T47D (cell line): ENCODE measurements around the gene SHKBP1.
"Not testable (repeated sequence)": the region's sequence is repeated elsewhere in the genome, so short reads cannot be mapped to it uniquely, and the experiment has no call there.

Source experiments
- DNase-seq, 2 experiments: peaks; one replicate each; pipeline versions ENCODE4 v3.0.0 to v3.0.0-alpha.2; 2011 to 2012; ENCODE audit warnings: low read depth in 1 of 2, low spot score in 1 of 2
- JUND ChIP-seq: IDR thresholded peaks from 2 replicates; pipeline ENCODE4 v1.6.1; 2012; ENCODE audit warnings: low read depth
- in situ Hi-C: cut with HindIII; loops from 2 replicates; pipeline ENCODE4 v1.10.0; 2016; ENCODE audit warnings: low sequenced_read_pairs, low pct_unique_long_range_greater_than_20kb

The SHKBP1 gene

GRCh38 chr19:40547836-40548235, 28.8 kb upstream of the SHKBP1 start:
- TF ChIP-seq JUND: no peak
- DNase-seq: no peak
- in situ Hi-C loops: no loop called here

- in situ Hi-C loops: no loop called here
- TF ChIP-seq JUND: no peak
- peak; percentile 52 to 65 for DNase-seq
Measured at GRCh38 chr19:40549007-40549708, 27.5 kb upstream of the SHKBP1 start.

- no peak for TF ChIP-seq JUND
- DNase-seq: no peak
- in situ Hi-C loops: no loop called here
Measured at GRCh38 chr19:40550951-40551350, 25.7 kb upstream of the SHKBP1 start.

- in situ Hi-C loops: no loop called here
- DNase-seq: no peak
- TF ChIP-seq JUND: no peak
Measured at GRCh38 chr19:40552848-40553247, 23.8 kb upstream of the SHKBP1 start.

- no peak for TF ChIP-seq JUND
- no peak for DNase-seq
- in situ Hi-C loops: no loop called here
Measured at GRCh38 chr19:40553885-40554857, 22.5 kb upstream of the SHKBP1 start.

GRCh38 chr19:40555978-40556689, 20.5 kb upstream of the SHKBP1 start:
- DNase-seq: no peak
- no peak for TF ChIP-seq JUND
- in situ Hi-C loops: no loop called here

GRCh38 chr19:40556953-40557530, 19.6 kb upstream of the SHKBP1 start:
- no peak for TF ChIP-seq JUND
- in situ Hi-C loops: no loop called here
- no peak for DNase-seq

GRCh38 chr19:40559394-40559793, 17.3 kb upstream of the SHKBP1 start:
- no peak for DNase-seq
- in situ Hi-C loops: no loop called here
- TF ChIP-seq JUND: no peak

- no peak for DNase-seq
- TF ChIP-seq JUND: no peak
- in situ Hi-C loops: no loop called here
Measured at GRCh38 chr19:40560092-40560507, 16.6 kb upstream of the SHKBP1 start.

GRCh38 chr19:40561947-40562346, 14.7 kb upstream of the SHKBP1 start:
- in situ Hi-C loops: no loop called here
- no peak for DNase-seq
- no peak for TF ChIP-seq JUND

GRCh38 chr19:40564535-40564934, 12.1 kb upstream of the SHKBP1 start:
- DNase-seq, in situ Hi-C loops: not testable (repeated sequence)

GRCh38 chr19:40565355-40565754, 11.3 kb upstream of the SHKBP1 start:
- TF ChIP-seq JUND: no peak
- no peak for DNase-seq
- in situ Hi-C loops: no loop called here
